H9 (cell line): ENCODE results near the gene CCNO. TPM values are rescaled to one million over a fixed set of nuclear protein-coding genes. Genes with fewer than 3 reads are reported as not detected.

Source experiments
- DNase-seq: peaks from one replicate; pipeline ENCODE4 v3.0.0-alpha.2; 2017
- H2AFZ ChIP-seq: one replicate; pipeline ENCODE4 v1.6.1; 2013; ENCODE audit warnings: mild to moderate bottlenecking, low read length, control low read depth, moderate library complexity
- H2AK5ac ChIP-seq: 2 replicates; pipeline ENCODE4 v1.6.1; 2013; ENCODE audit warnings: low read length, control low read depth, mixed read lengths; ENCODE audit not compliant: insufficient read length
- H2BK120ac ChIP-seq: one replicate; pipeline ENCODE4 v1.6.1; 2013; ENCODE audit warnings: low read depth, mild to moderate bottlenecking, low read length, control low read depth, inconsistent platforms; ENCODE audit not compliant: poor library complexity, severe bottlenecking
- H2BK12ac ChIP-seq: 2 replicates; pipeline ENCODE4 v1.6.1; 2013; ENCODE audit warnings: low read length, control low read depth, mixed read lengths, low read depth; ENCODE audit not compliant: insufficient read length
- H2BK15ac ChIP-seq: 2 replicates; pipeline ENCODE4 v1.6.1; 2013; ENCODE audit warnings: low read depth, low read length, control low read depth
- H2BK20ac ChIP-seq: one replicate; pipeline ENCODE4 v1.6.1; 2013; ENCODE audit warnings: low read depth, mild to moderate bottlenecking, low read length, control low read depth, inconsistent platforms; ENCODE audit not compliant: poor library complexity, severe bottlenecking
- H2BK5ac ChIP-seq: 2 replicates; pipeline ENCODE4 v1.6.1; 2013; ENCODE audit warnings: low read length, control low read depth, mixed read lengths; ENCODE audit not compliant: insufficient read length
- H3K14ac ChIP-seq: 2 replicates; pipeline ENCODE4 v1.6.1; 2013; ENCODE audit warnings: low read length, control low read depth; ENCODE audit not compliant: insufficient read depth
- H3K18ac ChIP-seq: 2 replicates; pipeline ENCODE4 v1.6.1; 2013; ENCODE audit warnings: low read depth, mild to moderate bottlenecking, mixed read lengths, low read length, control low read depth; ENCODE audit not compliant: insufficient read length
- H3K23ac ChIP-seq: 2 replicates; pipeline ENCODE4 v1.6.1; 2013; ENCODE audit warnings: low read length, control low read depth, mixed read lengths, low read depth; ENCODE audit not compliant: insufficient read length
- H3K23me2 ChIP-seq: 2 replicates; pipeline ENCODE4 v1.6.1; 2013; ENCODE audit warnings: low read depth, mild to moderate bottlenecking, mixed read lengths, low read length, control low read depth; ENCODE audit not compliant: insufficient read length, poor library complexity, severe bottlenecking
- H3K27ac ChIP-seq: 2 replicates; pipeline ENCODE4 v1.5.1; 2013; ENCODE audit warnings: low read length, control low read depth, mixed read lengths, low read depth; ENCODE audit not compliant: insufficient read length
- H3K27me3 ChIP-seq: 2 replicates; pipeline ENCODE4 v1.6.1; 2013; ENCODE audit warnings: low read length, control low read depth, inconsistent platforms; ENCODE audit not compliant: insufficient read depth
- H3K4ac ChIP-seq: 2 replicates; pipeline ENCODE4 v1.6.1; 2013; ENCODE audit warnings: low read depth, mild to moderate bottlenecking, control low read depth, inconsistent platforms, low read length, moderate library complexity
- H3K4me1 ChIP-seq: 2 replicates; pipeline ENCODE4 v1.6.1; 2013; ENCODE audit warnings: low read length, control low read depth, inconsistent platforms; ENCODE audit not compliant: insufficient read depth
- H3K4me2 ChIP-seq: 2 replicates; pipeline ENCODE4 v1.6.1; 2013; ENCODE audit warnings: low read length, control low read depth, mixed read lengths; ENCODE audit not compliant: insufficient read length, insufficient read depth
- H3K56ac ChIP-seq: 2 replicates; pipeline ENCODE4 v1.6.1; 2013; ENCODE audit warnings: low read depth, mild to moderate bottlenecking, mixed read lengths, low read length, control low read depth; ENCODE audit not compliant: insufficient read length
- H3K79me1 ChIP-seq: 2 replicates; pipeline ENCODE4 v1.6.1; 2013; ENCODE audit warnings: low read depth, mild to moderate bottlenecking, moderate library complexity, low read length, control low read depth, inconsistent platforms; ENCODE audit not compliant: insufficient read depth, poor library complexity, severe bottlenecking
- H3K79me2 ChIP-seq: 2 replicates; pipeline ENCODE4 v1.6.1; 2013; ENCODE audit warnings: low read length, control low read depth, inconsistent platforms; ENCODE audit not compliant: insufficient read depth
- H3K9ac ChIP-seq: 2 replicates; pipeline ENCODE4 v1.6.1; 2013; ENCODE audit warnings: low read length, control low read depth, mixed read lengths; ENCODE audit not compliant: insufficient read length; ENCODE audit errors: extremely low read depth
- H3K9me3 ChIP-seq: one replicate; pipeline ENCODE4 v1.6.1; 2013; ENCODE audit warnings: low read depth, low read length, inconsistent platforms; ENCODE audit not compliant: control insufficient read depth
- H3T11ph ChIP-seq: one replicate; pipeline ENCODE4 v1.6.1; 2013; ENCODE audit warnings: mild to moderate bottlenecking, low read length, control low read depth, inconsistent platforms
- H4K20me1 ChIP-seq: one replicate; pipeline ENCODE4 v1.6.1; 2013; ENCODE audit not compliant: control insufficient read depth, insufficient read length, insufficient read depth
- H4K5ac ChIP-seq: 2 replicates; pipeline ENCODE4 v1.6.1; 2013; ENCODE audit warnings: low read depth, mild to moderate bottlenecking, mixed read lengths, low read length, control low read depth; ENCODE audit not compliant: insufficient read length
- H4K8ac ChIP-seq: replicated peaks from 2 replicates; pipeline ENCODE4 v1.6.1; 2013; ENCODE audit warnings: low read length, control low read depth, mixed read lengths, low read depth; ENCODE audit not compliant: insufficient read length
- H4K91ac ChIP-seq: 2 replicates; pipeline ENCODE4 v1.6.1; 2013; ENCODE audit warnings: low read depth, mild to moderate bottlenecking, moderate library complexity, mixed read lengths, low read length, control low read depth; ENCODE audit not compliant: insufficient read length
- H3K27ac Mint-ChIP-seq, 3 experiments: 2 replicates in 2 of 3; 3 replicates in 1 of 3; pipeline ENCODE4 v1.8.0; 2020 to 2021; ENCODE audit warnings: mixed read lengths in 3 of 3, mild to moderate bottlenecking in 1 of 3, moderate library complexity in 1 of 3
- H3K27me3 Mint-ChIP-seq: 2 replicates; pipeline ENCODE4 v1.8.0; 2021; ENCODE audit warnings: low read depth, mild to moderate bottlenecking, moderate library complexity, mixed read lengths
- H3K36me3 Mint-ChIP-seq, 3 experiments: 2 replicates in 2 of 3; 3 replicates in 1 of 3; pipeline ENCODE4 v1.8.0; 2020 to 2021; ENCODE audit warnings: low read depth in 3 of 3, mixed read lengths in 3 of 3; ENCODE audit not compliant: insufficient read depth in 1 of 3
- H3K4me1 Mint-ChIP-seq, 2 experiments: 2 replicates each; pipeline ENCODE4 v1.8.0; 2020; ENCODE audit warnings: mixed read lengths in 2 of 2
- H3K4me3 Mint-ChIP-seq, 2 experiments: 2 replicates in 1 of 2; 3 replicates in 1 of 2; pipeline ENCODE4 v1.8.0; 2020 to 2021; ENCODE audit warnings: mild to moderate bottlenecking in 2 of 2, mixed read lengths in 2 of 2, moderate library complexity in 1 of 2
- H3K9me3 Mint-ChIP-seq, 2 experiments: 2 replicates in 1 of 2; 3 replicates in 1 of 2; pipeline ENCODE4 v1.8.0; 2020; ENCODE audit warnings: mild to moderate bottlenecking in 2 of 2, mixed read lengths in 2 of 2, moderate library complexity in 1 of 2
- WGBS: extraction: QIAGEN DNeasy Blood & Tissue Kit; methylation state at CpG from one replicate; pipeline ENCODE4 v1.1.7; 2013; ENCODE audit warnings: missing lambda C conversion rate, low lambda C conversion rate, mixed read lengths; ENCODE audit not compliant: insufficient read length; ENCODE audit errors: extremely low coverage; 5-methylcytosine and 5-hydroxymethylcytosine counted together
- total RNA-seq: library from RNA; stranded (reverse); gene quantifications from 2 replicates; pipeline ENCODE4 v1.2.1, GENCODE V29; 2021
- TF ChIP-seq, protein P1 (sequence below): fragments of 200-600 bp; sonication (generic); conservative IDR thresholded peaks from 3 replicates; pipeline ENCODE4 v1.8.0; 2021; ENCODE audit warnings: antibody characterized with exemption, mild to moderate bottlenecking

The CCNO gene
- total RNA-seq, 1 experiment from 2014 or later, result 0.24 TPM

DNA sequence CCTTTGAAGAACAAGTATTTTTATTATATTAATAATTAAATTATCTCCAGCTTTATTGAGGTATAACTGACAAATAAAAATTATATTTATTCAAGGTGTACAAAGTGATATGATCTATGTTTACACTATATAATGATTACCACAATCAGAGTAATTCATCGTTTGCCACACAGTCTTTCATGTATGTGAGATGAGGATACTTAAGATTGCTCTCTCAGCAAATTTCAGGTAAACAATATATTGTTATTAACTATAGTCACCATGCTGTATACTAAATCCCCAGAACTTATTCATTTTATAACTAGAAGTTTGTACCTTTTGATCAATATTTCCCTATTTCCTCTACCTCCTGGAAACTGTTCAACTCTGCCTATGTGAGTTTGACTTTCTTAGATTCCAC, 16.7 kb upstream of the CCNO start:
- H3K79me2 ChIP-seq, result no peaks in the 10 kb centered on the region
- no peaks in the 10 kb centered on the region for H3K23me2 ChIP-seq
- no peak overlapping the region for H3K23ac ChIP-seq
- H3K9me3 ChIP-seq, result no peaks in the 10 kb centered on the region
- H3K9me3 Mint-ChIP-seq, result peaks cover 11 to 13% of the 10 kb centered on the region in 2 experiments
- H3K4ac ChIP-seq, result no peak overlapping the region
- TF ChIP-seq, protein P1, sequence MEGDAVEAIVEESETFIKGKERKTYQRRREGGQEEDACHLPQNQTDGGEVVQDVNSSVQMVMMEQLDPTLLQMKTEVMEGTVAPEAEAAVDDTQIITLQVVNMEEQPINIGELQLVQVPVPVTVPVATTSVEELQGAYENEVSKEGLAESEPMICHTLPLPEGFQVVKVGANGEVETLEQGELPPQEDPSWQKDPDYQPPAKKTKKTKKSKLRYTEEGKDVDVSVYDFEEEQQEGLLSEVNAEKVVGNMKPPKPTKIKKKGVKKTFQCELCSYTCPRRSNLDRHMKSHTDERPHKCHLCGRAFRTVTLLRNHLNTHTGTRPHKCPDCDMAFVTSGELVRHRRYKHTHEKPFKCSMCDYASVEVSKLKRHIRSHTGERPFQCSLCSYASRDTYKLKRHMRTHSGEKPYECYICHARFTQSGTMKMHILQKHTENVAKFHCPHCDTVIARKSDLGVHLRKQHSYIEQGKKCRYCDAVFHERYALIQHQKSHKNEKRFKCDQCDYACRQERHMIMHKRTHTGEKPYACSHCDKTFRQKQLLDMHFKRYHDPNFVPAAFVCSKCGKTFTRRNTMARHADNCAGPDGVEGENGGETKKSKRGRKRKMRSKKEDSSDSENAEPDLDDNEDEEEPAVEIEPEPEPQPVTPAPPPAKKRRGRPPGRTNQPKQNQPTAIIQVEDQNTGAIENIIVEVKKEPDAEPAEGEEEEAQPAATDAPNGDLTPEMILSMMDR, result no peak
- H2BK120ac ChIP-seq, result no peak overlapping the region
- no peak overlapping the region for H2BK5ac ChIP-seq
- no peak overlapping the region for H3K14ac ChIP-seq
- no peak overlapping the region for H2BK15ac ChIP-seq
- H3K4me3 Mint-ChIP-seq, result no peak overlapping the region
- no peak overlapping the region for H3T11ph ChIP-seq
- no peak overlapping the region for H3K4me2 ChIP-seq
- no peak overlapping the region for H2AK5ac ChIP-seq
- H3K27me3 ChIP-seq, result no peaks in the 10 kb centered on the region
- H2BK20ac ChIP-seq, result no peak overlapping the region
- H3K79me1 ChIP-seq, result no peaks in the 10 kb centered on the region
- no peak overlapping the region for H3K18ac ChIP-seq
- no peaks in the 10 kb centered on the region for H3K4me1 ChIP-seq
- no peak overlapping the region for H4K8ac ChIP-seq
- no peak overlapping the region for H3K9ac ChIP-seq
- H4K5ac ChIP-seq, result no peak overlapping the region
- H3K27ac ChIP-seq, result no peak overlapping the region
- peaks cover 0 to 4% (median 2%) of the 10 kb centered on the region in 3 experiments; a peak in 4 of 7 replicates for H3K36me3 Mint-ChIP-seq
- no peak overlapping the region for H4K91ac ChIP-seq
- no peak overlapping the region for H3K27ac Mint-ChIP-seq
- no peaks in the 10 kb centered on the region for H4K20me1 ChIP-seq
- no peaks in the 10 kb centered on the region for H3K4me1 Mint-ChIP-seq
- WGBS, result no CpG with 5 or more reads among the region's 1 CpG
- no peak overlapping the region for H2AFZ ChIP-seq
- DNase-seq, result no peak
- H3K56ac ChIP-seq, result no peak overlapping the region
- H3K27me3 Mint-ChIP-seq, result peaks cover 8% of the 10 kb centered on the region
- H2BK12ac ChIP-seq, result no peak overlapping the region
